ENCODE results near the gene ANXA4. TPM values are rescaled to one million over a fixed set of nuclear protein-coding genes. Genes with fewer than 3 reads are reported as not detected.
A peak's percentile ranks its signal among the peaks of the same experiment; 100 is the strongest.
"Not testable (repeated sequence)": the region's sequence is repeated elsewhere in the genome, so short reads cannot be mapped to it uniquely, and the experiment has no call there.

Gene ANXA4
- total and polyA plus RNA-seq, 2 donors: 23.3 to 45.3 TPM

DNA sequence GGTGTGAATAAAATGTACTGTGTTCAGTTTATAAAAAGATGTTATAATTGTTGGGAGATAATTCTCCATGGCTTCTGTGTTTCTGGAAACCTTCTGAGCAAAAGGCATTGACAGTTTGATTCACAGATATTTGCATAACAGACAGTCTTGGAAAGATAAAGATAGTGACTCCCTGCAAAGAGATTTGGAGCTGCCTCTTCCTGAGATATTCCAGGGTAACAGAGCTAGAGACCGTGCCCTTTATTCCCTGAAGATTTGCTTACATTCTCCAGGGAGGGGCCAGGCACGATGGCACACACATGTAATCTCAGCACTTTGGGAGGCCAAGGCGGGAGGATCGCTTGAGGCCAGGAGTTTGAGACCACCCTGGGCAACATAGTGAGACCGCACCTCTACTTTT, 12.2 kb upstream of the ANXA4 start:
- Histone ChIP-seq H3K4me3 (ENCODE audit: low read length in 2 of 2) (no peak overlapping the region), H3K4me1 (ENCODE audit: control insufficient read depth in 2 of 2, insufficient read depth in 2 of 2, low read length in 2 of 2) (no peaks in the 10 kb centered on the region), H3K27me3 (ENCODE audit: control insufficient read depth in 2 of 2, insufficient read depth in 1 of 2, low read length in 1 of 2) (no peaks in the 10 kb centered on the region), H3K27ac (ENCODE audit: low read depth in 1 of 2, low read length in 1 of 2) (no peak overlapping the region), H3K36me3 (ENCODE audit: control insufficient read depth in 2 of 2, insufficient read depth in 2 of 2, low read length in 1 of 2) (no peaks in the 10 kb centered on the region), H3K9me3 (ENCODE audit: control insufficient read depth in 2 of 2, insufficient read depth in 1 of 2, low read length in 1 of 2) (no peaks in the 10 kb centered on the region)
- 99% methylated on average over 5 of the region's 5 CpGs for WGBS
- DNase-seq (ENCODE audit: low read depth in 6 of 9, low spot score in 9 of 9): no peak

DNA sequence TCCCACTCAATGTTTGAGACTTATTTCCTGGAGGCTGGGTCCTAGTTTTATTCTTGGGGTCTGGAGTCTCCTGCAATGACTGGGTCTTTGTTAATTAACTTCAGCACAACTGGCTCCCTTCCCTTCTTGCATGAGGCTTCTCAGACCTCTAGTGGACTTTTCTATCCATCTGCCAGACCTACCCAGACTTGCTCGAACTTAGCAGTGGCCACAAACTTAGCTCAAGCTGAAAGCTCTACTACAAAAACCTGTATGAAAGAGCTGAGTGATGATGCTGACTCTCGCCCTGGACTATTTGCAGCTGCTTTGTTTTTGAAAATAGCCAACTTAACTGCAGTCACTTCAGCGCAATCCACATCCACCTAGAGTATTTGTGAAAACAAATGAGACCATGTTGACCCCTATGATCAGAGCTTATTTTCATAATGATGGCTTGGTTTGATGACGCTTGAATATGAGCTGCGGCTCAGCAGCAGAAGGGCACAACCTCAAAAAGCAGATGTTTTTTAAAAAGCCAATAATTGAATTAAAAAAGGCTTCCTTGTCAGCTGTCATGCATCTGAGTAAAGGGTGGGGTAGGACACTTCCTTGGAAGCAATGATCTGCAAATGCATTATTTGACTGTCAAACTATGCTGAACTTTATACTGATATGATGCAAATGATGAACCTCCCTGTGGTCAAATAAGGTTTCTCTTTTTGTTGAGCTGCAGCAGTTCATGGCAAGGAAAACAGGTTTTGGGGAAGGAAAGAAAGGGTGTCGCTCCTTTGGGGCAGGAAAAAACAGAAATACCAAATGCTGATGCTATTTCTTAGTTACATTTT, 10.6 kb upstream of the ANXA4 start:
- Histone ChIP-seq H3K4me3 (ENCODE audit: low read length in 2 of 2) (no peak overlapping the region), H3K4me1 (ENCODE audit: control insufficient read depth in 2 of 2, insufficient read depth in 2 of 2, low read length in 2 of 2) (no peaks in the 10 kb centered on the region), H3K9me3 (ENCODE audit: control insufficient read depth in 2 of 2, insufficient read depth in 1 of 2, low read length in 1 of 2) (no peaks in the 10 kb centered on the region), H3K27ac (ENCODE audit: low read depth in 1 of 2, low read length in 1 of 2) (no peak overlapping the region), H3K36me3 (ENCODE audit: control insufficient read depth in 2 of 2, insufficient read depth in 2 of 2, low read length in 1 of 2) (no peaks in the 10 kb centered on the region), H3K27me3 (ENCODE audit: control insufficient read depth in 2 of 2, insufficient read depth in 1 of 2, low read length in 1 of 2) (no peaks in the 10 kb centered on the region)
- WGBS: 94% methylated on average over 6 of the region's 6 CpGs
- no peak for DNase-seq (ENCODE audit: low read depth in 6 of 9, low spot score in 9 of 9)

DNA sequence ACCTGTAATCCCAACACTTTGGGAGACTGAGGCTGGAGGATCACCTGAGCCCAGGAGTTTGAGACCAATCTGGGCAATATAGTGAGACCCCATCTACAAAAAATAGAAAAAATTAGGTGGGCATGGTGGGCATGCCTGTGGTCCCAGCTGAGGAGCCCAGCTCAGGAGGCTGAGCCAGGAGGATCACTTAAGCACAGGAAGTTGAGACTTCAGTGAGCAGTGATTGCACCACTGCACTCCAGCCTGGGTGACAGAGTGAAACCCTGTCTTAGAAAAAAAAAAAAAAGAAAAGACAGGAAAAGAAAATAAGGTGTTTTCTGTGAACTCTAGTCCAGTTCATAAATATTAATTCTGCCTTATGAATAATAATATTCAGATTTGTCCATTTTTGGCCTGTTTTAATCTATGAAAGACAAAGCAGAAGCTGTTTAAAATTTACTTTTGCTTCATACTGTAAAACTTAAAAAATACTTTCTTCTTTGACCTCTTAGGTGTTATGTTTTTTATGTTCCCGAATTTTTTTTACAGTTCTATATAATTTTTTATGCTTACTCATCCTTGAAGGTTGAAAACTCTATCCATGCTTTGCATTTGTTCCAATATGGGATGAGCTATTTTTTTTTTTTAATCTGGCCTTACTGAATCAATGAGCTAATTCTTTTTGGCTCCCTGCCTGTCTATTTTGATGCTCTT, 8.4 kb upstream of the ANXA4 start:
- H3K4me3 ChIP-seq (ENCODE audit: low read length in 2 of 2): no peak overlapping the region
- no peaks in the 10 kb centered on the region for H3K36me3 ChIP-seq (ENCODE audit: control insufficient read depth in 2 of 2, insufficient read depth in 2 of 2, low read length in 1 of 2)
- no peak overlapping the region for H3K27ac ChIP-seq (ENCODE audit: low read depth in 1 of 2, low read length in 1 of 2)
- no peak for DNase-seq (ENCODE audit: low read depth in 6 of 9, low spot score in 9 of 9)
- H3K4me1 ChIP-seq (ENCODE audit: control insufficient read depth in 2 of 2, insufficient read depth in 2 of 2, low read length in 2 of 2): no peaks in the 10 kb centered on the region
- no peaks in the 10 kb centered on the region for H3K9me3 ChIP-seq (ENCODE audit: control insufficient read depth in 2 of 2, insufficient read depth in 1 of 2, low read length in 1 of 2)
- 96% methylated on average over 1 of the region's 1 CpG for WGBS
- no peaks in the 10 kb centered on the region for H3K27me3 ChIP-seq (ENCODE audit: control insufficient read depth in 2 of 2, insufficient read depth in 1 of 2, low read length in 1 of 2)

DNA sequence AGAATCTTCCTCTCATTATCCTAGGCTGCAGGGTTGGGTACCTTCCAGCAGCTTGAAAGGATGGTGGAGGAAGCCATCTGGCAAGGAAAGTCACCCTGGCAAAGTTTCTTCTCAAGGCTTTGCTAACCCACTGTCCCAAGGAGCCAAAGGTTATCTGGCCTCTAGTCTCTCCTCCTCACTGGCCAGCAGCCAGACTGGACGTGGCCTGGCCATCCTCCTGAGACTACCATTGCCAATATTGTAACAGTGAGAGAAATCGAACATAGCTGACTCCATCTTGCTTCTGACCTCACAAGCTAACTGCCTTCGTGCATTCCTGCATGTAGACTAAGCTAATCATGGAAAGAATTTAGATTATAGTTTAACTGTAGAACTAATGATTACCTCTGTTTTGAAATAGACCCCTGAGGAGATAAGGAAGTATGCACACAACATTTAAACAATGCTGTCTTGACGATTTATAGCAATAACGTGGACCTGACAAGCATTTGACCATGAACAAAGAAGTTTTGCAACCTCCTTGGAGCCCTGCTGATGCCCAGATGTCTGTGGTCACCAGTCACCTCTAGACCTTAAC, 7.8 kb upstream of the ANXA4 start:
- Histone ChIP-seq H3K27me3 (ENCODE audit: control insufficient read depth in 2 of 2, insufficient read depth in 1 of 2, low read length in 1 of 2) (no peaks in the 10 kb centered on the region), H3K4me3 (ENCODE audit: low read length in 2 of 2) (no peak overlapping the region), H3K9me3 (ENCODE audit: control insufficient read depth in 2 of 2, insufficient read depth in 1 of 2, low read length in 1 of 2) (no peaks in the 10 kb centered on the region), H3K36me3 (ENCODE audit: control insufficient read depth in 2 of 2, insufficient read depth in 2 of 2, low read length in 1 of 2) (no peaks in the 10 kb centered on the region), H3K27ac (ENCODE audit: low read depth in 1 of 2, low read length in 1 of 2) (no peak overlapping the region), H3K4me1 (ENCODE audit: control insufficient read depth in 2 of 2, insufficient read depth in 2 of 2, low read length in 2 of 2) (no peaks in the 10 kb centered on the region)
- 92% methylated on average over 5 of the region's 5 CpGs for WGBS
- no peak for DNase-seq (ENCODE audit: low read depth in 6 of 9, low spot score in 9 of 9)

DNA sequence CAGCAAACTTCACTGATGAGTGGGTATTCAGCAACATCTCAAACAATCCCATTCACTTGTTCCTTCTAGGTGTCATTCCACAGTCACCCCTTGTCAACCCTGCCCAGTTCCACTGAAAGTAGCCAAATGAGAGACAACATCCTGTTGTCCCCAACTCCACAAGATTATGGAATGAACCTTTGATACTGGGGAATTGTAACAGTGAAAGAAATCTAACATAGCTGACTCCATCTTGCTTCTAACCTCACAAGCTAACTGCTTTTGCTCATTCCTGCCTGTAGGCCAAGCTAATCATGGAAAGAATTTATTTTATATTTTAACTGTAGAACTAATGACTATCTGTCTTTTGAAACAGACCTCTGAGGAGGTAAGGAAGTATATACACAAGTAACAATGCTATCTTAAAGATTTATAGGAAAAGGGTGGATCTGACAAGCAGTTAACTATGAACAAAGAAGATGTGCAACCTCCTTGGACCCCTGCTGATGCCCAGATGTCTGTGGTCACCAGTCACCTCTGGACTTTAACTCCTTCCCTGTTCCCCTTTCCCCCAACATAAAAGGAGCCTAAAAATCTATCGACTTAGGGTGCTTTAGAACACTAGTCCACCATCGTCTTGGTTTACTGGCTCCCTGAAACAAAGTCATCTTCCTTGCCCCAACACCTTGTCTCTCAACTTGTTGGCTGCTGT, 6.9 kb upstream of the ANXA4 start:
- H3K36me3 ChIP-seq (ENCODE audit: control insufficient read depth in 2 of 2, insufficient read depth in 2 of 2, low read length in 1 of 2): no peaks in the 10 kb centered on the region
- no peaks in the 10 kb centered on the region for H3K27me3 ChIP-seq (ENCODE audit: control insufficient read depth in 2 of 2, insufficient read depth in 1 of 2, low read length in 1 of 2)
- H3K4me1 ChIP-seq (ENCODE audit: control insufficient read depth in 2 of 2, insufficient read depth in 2 of 2, low read length in 2 of 2): no peaks in the 10 kb centered on the region
- no peak overlapping the region for H3K4me3 ChIP-seq (ENCODE audit: low read length in 2 of 2)
- no peaks in the 10 kb centered on the region for H3K9me3 ChIP-seq (ENCODE audit: control insufficient read depth in 2 of 2, insufficient read depth in 1 of 2, low read length in 1 of 2)
- WGBS: 97% methylated on average over 2 of the region's 2 CpGs
- H3K27ac ChIP-seq (ENCODE audit: low read depth in 1 of 2, low read length in 1 of 2): no peak overlapping the region
- DNase-seq (ENCODE audit: low read depth in 6 of 9, low spot score in 9 of 9): no peak

DNA sequence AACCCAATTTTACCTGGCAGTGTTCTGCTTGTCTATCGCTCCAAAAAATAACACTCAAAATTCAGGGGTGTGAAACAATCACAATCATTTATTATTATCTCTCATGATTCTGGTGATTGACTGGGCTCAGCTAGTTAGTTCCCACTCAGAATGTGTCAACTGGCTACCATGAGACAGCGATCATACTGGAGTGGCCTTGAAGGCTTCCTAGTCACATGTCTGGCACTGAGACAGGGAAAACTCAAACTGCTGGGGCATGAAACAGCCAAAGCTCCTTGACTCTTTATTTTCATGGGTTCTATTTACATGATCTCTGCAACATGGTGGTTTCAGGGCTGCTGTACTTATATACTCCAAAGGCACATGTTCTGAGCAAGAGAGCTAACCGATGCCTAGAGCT, 6.2 kb upstream of the ANXA4 start:
- Histone ChIP-seq H3K4me3 (ENCODE audit: low read length in 2 of 2) (no peak overlapping the region), H3K27ac (ENCODE audit: low read depth in 1 of 2, low read length in 1 of 2) (no peak overlapping the region), H3K36me3 (ENCODE audit: control insufficient read depth in 2 of 2, insufficient read depth in 2 of 2, low read length in 1 of 2) (no peaks in the 10 kb centered on the region), H3K27me3 (ENCODE audit: control insufficient read depth in 2 of 2, insufficient read depth in 1 of 2, low read length in 1 of 2) (no peaks in the 10 kb centered on the region), H3K9me3 (ENCODE audit: control insufficient read depth in 2 of 2, insufficient read depth in 1 of 2, low read length in 1 of 2) (no peaks in the 10 kb centered on the region), H3K4me1 (ENCODE audit: control insufficient read depth in 2 of 2, insufficient read depth in 2 of 2, low read length in 2 of 2) (no peaks in the 10 kb centered on the region)
- no peak for DNase-seq (ENCODE audit: low read depth in 6 of 9, low spot score in 9 of 9)
- 97% methylated on average over 3 of the region's 3 CpGs for WGBS

DNA sequence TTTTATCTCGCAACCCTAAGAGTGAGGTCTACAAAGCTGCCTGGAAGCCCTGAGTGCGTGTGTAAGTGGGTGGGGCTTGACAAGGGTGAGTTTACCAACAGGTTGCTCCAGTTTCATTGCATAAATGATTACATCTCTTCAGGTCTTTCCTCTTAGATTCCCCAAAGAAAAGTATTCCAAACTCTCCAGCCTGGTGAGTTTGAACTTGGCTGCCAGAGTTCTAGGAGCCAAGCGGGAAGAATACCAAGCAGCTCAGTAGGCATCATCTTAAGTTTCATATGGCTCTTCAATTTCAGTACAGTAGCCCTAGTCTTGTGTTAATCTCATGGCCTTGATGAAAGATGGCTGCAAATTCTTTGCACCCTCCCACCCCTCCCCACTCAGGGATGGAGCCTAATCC, 3.8 kb upstream of the ANXA4 start:
- H3K9me3 ChIP-seq (ENCODE audit: control insufficient read depth in 2 of 2, insufficient read depth in 1 of 2, low read length in 1 of 2); H3K4me3 ChIP-seq (ENCODE audit: low read length in 2 of 2); H3K4me1 ChIP-seq (ENCODE audit: control insufficient read depth in 2 of 2, insufficient read depth in 2 of 2, low read length in 2 of 2); H3K27ac ChIP-seq (ENCODE audit: low read depth in 1 of 2, low read length in 1 of 2); DNase-seq (ENCODE audit: low read depth in 6 of 9, low spot score in 9 of 9); H3K36me3 ChIP-seq (ENCODE audit: control insufficient read depth in 2 of 2, insufficient read depth in 2 of 2, low read length in 1 of 2): not testable (repeated sequence)
- 98% methylated on average over 3 of the region's 3 CpGs for WGBS
- H3K27me3 ChIP-seq (ENCODE audit: control insufficient read depth in 2 of 2, insufficient read depth in 1 of 2, low read length in 1 of 2): peaks cover 0 to 20% of the 10 kb centered on the region in 2 donors

DNA sequence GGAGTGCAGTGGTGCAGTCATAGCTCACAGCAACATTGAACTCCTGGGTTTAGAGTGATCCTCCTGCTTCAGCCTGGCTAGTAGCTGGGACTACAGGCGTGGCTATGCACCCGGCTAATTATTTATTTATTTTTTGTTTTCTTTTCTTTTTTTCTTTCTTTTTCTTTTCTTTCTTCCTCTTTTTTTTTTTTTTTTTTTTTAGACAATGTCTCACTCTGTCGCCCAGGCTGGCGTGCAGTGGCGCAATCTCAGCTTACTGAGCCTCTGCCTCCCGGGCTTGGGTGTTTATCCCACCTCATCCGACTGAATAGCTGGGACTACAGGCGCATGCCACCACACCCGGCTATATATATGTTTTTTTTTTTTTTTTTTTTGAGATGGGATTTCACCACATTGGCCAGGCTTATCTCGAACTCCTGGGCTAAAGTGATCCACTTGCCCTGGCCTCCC, 1.4 kb upstream of the ANXA4 start:
- peaks cover 6 to 10% of the 10 kb centered on the region in 2 donors for H3K4me1 ChIP-seq (ENCODE audit: control insufficient read depth in 2 of 2, insufficient read depth in 2 of 2, low read length in 2 of 2)
- 92% methylated on average over 10 of the region's 10 CpGs for WGBS
- DNase-seq (ENCODE audit: low read depth in 6 of 9, low spot score in 9 of 9): no peak
- no peaks in the 10 kb centered on the region for H3K9me3 ChIP-seq (ENCODE audit: control insufficient read depth in 2 of 2, insufficient read depth in 1 of 2, low read length in 1 of 2)
- H3K27ac ChIP-seq (ENCODE audit: low read depth in 1 of 2, low read length in 1 of 2): no peak overlapping the region
- H3K4me3 ChIP-seq (ENCODE audit: low read length in 2 of 2): no peak overlapping the region
- no peaks in the 10 kb centered on the region for H3K36me3 ChIP-seq (ENCODE audit: control insufficient read depth in 2 of 2, insufficient read depth in 2 of 2, low read length in 1 of 2)
- H3K27me3 ChIP-seq (ENCODE audit: control insufficient read depth in 2 of 2, insufficient read depth in 1 of 2, low read length in 1 of 2): peaks cover 0 to 20% of the 10 kb centered on the region in 2 donors

DNA sequence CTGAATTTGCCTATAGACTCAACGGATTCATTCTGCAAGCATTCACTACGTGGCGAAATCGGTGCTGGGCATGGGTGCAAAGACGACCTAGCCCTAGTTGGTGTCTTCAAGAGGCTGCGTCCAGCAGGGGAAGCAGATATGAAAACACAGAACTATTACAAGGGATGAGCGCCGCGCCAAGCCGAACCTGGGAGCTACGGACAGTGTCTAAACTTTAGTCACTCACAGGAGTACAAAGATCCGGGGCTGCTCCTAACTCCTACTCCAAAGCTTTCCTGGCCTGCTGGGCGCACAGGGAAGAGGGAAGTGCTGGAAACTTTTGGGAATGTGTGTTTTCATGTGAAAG, 732 bp upstream of the ANXA4 start:
- peak in 1 of 9 donors; percentile 41 for DNase-seq (ENCODE audit: low read depth in 6 of 9, low spot score in 9 of 9)
- peak overlapping the region; percentile 78 to 80 for H3K27ac ChIP-seq (ENCODE audit: low read depth in 1 of 2, low read length in 1 of 2)
- H3K9me3 ChIP-seq (ENCODE audit: control insufficient read depth in 2 of 2, insufficient read depth in 1 of 2, low read length in 1 of 2): no peaks in the 10 kb centered on the region
- no peaks in the 10 kb centered on the region for H3K36me3 ChIP-seq (ENCODE audit: control insufficient read depth in 2 of 2, insufficient read depth in 2 of 2, low read length in 1 of 2)
- peak overlapping the region; percentile 59 to 79 for H3K4me3 ChIP-seq (ENCODE audit: low read length in 2 of 2)
- peaks cover 6 to 10% of the 10 kb centered on the region in 2 donors for H3K4me1 ChIP-seq (ENCODE audit: control insufficient read depth in 2 of 2, insufficient read depth in 2 of 2, low read length in 2 of 2)
- 5% methylated on average over 13 of the region's 13 CpGs for WGBS
- H3K27me3 ChIP-seq (ENCODE audit: control insufficient read depth in 2 of 2, insufficient read depth in 1 of 2, low read length in 1 of 2): peaks cover 0 to 20% of the 10 kb centered on the region in 2 donors
